Stimulated activated CD8-positive, alpha-beta memory T cell treated with anti-CD3 and anti-CD28 coated beads, Interleukin-12 subunit alpha, Interleukin-12 subunit beta, amount 100 ng/mL, for 4 hours (primary cell): ENCODE measurements around the gene NEUROG2.
"Not testable (repeated sequence)": the region's sequence is repeated elsewhere in the genome, so short reads cannot be mapped to it uniquely, and the experiment has no call there.

Experiments
- DNase-seq: peaks from one replicate; pipeline ENCODE4 v3.0.0-alpha.2; 2020; ENCODE audit warnings: low read depth

Gene NEUROG2

GRCh38 chr4:112516066-112516470, at the start of gene NEUROG2:
NEUROG2 (minus strand) TSS chr4:112516180; CDS start chr4:112515475, 705 bp downstream.
- DNase-seq, result no peak

DNA sequence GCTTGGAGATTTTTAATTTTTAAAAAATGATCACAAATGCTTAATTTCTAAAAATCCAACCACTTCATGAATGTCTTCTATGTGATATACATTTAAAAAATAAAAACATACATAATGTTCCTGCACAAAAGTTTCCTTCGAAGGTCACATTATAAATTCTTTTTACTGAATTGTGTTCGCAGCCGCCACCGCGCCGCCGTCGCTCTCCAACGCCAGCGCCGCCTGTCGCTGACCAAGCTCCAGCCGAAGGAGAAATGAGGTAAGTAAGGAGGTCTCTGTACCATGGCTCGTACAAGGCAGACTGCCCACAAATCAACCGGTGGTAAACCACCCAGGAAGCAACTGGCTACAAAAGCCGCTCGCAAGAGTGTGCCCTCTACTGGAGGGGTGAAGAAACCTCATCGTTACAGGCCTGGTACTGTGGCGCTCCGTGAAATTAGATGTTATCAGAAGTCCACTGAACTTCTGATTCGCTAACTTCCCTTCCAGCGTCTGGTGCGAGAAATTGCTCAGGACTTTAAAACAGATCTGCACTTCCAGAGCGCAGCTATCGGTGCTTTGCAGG, 48.8 kb upstream of the NEUROG2 start:
- DNase-seq, result no peak

DNA sequence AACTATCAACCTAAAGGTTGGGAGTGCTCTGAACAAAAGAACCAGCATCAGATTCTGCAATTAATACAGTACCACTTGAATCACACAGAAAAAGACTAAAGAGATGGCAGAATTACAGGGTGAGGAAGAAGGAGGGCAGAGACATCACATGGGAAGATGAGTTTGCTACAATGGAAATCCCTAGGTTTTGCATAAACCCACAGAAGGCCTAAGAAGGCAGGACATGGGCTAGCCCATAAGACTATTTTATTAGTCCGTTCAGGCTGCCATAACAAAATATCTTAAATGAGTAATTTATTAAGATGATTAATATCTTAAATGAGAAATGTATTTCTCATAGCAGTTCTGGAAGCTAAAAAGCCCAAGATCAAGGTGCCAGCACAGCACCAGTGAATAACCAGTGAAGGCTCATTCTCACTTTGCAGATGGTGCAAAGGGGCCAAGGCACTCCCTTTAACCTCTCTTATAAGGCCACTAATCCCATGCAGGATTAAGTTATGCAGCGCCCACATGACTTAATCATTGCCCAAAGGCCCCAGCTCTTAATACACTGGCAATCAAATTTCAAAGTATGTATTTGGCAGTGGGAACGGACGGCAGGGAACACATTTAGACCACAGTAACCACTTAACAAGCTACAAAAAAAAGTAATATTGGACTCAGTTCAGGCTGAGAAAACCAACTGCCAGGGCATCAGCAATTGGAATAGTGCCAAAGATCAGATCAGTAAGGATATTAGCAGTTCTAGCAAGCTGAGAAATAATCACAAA, 47.6 kb upstream of the NEUROG2 start:
- DNase-seq, result no peak

- DNase-seq, result no peak
Measured at GRCh38 chr4:112562254-112562879, 46.4 kb upstream of the NEUROG2 start.

DNA sequence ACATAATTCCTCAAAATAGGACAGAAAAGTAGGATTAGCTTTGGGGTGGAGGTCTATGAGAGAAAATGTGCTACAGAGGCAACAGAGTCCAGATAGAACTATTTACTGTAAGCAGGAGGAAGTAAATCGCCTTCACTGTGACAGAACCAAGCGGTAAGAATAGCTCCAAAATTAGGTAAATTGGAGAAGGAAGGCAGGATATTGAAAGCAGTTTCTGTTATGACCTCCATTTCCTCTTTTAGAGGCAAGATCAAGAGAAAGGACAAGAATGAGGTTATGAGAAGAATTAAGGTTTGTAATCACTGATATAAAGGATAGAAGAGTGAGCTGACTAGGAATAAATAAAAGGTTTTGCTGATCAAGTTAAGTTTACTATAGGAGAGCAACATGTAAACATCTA, 44.1 kb upstream of the NEUROG2 start:
- no peak for DNase-seq

DNA sequence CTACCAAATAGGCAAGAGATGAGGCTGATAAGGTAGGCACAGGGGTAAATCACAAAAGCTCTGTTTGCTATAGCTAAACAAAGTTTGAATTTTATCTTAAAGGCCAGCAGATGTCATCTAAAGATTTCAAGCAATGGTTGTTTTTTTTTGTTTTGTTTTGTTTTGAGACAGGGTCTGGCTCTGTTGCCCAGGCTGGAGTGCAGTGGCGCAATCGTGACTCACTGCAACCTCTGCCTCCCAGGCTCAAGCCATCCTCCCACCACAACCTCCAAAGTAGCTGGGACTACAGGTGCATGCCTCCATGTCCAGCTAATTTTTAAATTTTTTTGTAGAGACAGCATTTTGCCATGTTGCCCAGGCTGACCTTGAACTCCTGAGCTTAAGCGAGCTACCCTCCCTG, 43.1 kb upstream of the NEUROG2 start:
- DNase-seq, result no peak

- DNase-seq, result no peak
Measured at GRCh38 chr4:112557676-112558411, 41.9 kb upstream of the NEUROG2 start.

DNA sequence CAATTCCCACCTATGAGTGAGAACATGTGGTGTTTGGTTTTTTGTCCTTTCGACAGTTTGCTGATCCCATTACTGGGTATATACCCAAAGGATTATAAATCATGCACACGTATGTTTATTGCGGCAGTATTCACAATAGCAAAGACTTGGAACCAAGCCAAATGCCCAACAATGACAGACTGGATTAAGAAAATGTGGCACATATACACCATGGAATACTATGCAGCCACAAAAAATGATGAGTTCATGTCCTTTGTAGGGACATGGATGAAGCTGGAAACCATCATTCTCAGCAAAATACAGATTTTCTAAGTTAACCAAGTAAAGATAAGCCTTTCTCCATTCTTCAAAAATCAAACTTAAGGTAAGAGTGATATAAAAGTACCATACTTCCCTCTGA, 38.3 kb upstream of the NEUROG2 start:
- not testable (repeated sequence) for DNase-seq

GRCh38 chr4:112552668-112553067, 36.7 kb upstream of the NEUROG2 start:
- DNase-seq, result no peak

GRCh38 chr4:112550728-112551127, 34.7 kb upstream of the NEUROG2 start:
- no peak for DNase-seq

GRCh38 chr4:112546476-112546875, 30.5 kb upstream of the NEUROG2 start:
- no peak for DNase-seq

GRCh38 chr4:112545346-112545745, 29.4 kb upstream of the NEUROG2 start:
- DNase-seq, result no peak

DNA sequence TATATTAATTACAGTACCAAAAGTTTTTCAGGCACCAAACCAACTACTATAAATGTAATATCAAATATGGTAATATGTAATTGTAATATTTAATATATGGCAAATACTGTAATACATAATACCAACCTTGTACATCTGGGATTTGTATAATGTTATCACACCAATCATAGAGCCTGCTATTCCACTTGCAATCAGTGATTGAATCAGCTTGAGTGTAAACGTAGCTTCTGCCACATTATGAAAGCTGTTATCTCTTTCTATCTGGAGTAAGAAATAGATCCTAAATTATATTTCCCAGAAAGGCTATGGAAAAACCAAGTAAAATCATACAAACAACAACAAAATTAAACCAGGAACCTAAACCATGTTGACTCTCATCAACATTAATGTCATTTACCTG, 24.7 kb upstream of the NEUROG2 start:
- no peak for DNase-seq

DNA sequence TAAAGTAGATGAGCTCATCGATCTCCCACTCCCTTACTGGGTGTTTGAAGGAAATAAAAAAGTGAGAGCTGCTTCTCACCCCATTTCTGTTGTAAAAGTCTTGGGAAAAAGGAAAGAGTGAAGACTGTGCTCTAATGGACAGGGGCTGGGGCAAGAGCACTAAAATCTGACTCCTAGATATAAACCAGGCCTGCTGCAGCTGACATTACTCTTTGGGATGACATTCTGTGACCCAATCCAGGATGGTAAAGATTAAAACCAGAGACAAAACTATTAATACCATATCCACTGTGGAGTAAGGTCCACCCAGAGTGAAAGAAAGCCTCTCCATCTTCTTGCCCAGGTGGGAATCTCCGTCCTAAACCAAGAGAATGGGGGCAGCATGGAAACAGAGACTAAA, 20.1 kb upstream of the NEUROG2 start:
- no peak for DNase-seq

- DNase-seq, result no peak
Measured at GRCh38 chr4:112532267-112532666, 16.3 kb upstream of the NEUROG2 start.

DNA sequence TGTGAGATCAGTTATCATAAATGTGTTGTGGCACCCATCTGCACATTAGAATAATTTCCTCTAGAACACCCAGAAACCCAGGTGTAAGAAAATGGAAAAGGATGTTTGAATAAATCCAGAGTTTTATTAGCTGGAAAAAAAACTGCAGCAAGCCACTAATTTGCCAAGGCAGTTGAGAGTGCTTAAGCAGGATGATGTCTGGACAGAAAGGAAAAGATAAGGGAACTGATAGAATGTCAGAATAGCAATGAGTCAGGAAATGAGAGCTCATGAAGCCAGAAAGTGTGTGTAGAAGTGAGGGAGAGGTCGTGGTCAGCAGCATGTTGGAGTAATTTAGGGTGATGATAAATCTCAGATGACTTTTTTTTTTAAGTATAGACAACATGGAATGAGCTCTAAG, 15.2 kb upstream of the NEUROG2 start:
- no peak for DNase-seq

GRCh38 chr4:112526061-112526460, 10.1 kb upstream of the NEUROG2 start:
- DNase-seq, result no peak

- peak; percentile 57 for DNase-seq
Measured at GRCh38 chr4:112523764-112524505, 8.0 kb upstream of the NEUROG2 start.

DNA sequence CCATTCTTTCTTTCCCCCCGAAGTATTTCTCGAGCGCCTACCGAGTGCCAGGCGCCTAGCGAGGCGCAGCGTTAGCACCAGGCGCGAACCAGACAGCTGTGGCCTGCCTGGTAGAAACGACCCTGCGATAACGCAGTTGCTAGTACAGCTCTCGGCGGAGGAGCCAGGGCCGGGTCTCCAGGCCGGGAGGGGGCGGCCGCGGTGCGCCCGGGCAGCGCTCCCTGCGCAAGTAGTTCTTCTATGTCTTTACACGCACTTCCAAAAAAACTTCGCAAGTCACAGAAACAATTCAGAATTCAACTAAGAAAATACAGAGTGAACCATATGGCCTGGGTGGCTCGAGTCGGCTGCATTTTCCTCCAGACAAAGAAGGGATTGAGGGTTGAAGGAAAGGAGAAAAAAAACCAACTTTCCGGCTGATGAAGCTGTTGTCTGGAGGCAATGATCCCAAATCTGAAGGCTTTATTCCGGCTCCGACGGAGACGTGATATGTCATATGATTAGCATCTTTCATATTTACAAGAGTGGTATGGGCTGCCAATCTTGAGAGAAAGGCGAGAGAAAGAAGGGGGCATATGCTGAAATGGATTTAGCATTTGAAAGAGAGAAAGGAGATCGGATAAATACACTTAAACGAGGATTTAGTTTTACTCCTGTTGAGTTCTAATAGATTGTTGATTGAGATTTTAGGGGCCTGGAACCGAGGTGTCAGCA, 7.2 kb upstream of the NEUROG2 start:
- DNase-seq, result no peak

GRCh38 chr4:112522431-112522830, 6.5 kb upstream of the NEUROG2 start:
- not testable (repeated sequence) for DNase-seq
